ENCODE data around the gene MAP10.

Gene MAP10

GRCh38 chr1:232786845-232787455, 18.3 kb upstream of the MAP10 start:
- H3K4me3 ChIP-seq (ENCODE audit: low read depth, low read length) = no peak overlapping the region
- TF ChIP-seq CTCF (IDR thresholded peaks at IDR 0.05; ENCODE audit: low read depth, low read length, missing control alignments) = no peak
- DNase-seq (ENCODE audit: low read depth) = no peak

- DNase-seq (ENCODE audit: low read depth) = no peak
- TF ChIP-seq CTCF (IDR thresholded peaks at IDR 0.05; ENCODE audit: low read depth, low read length, missing control alignments) = no peak
- no peak overlapping the region for H3K4me3 ChIP-seq (ENCODE audit: low read depth, low read length)
Observed at GRCh38 chr1:232788235-232788872, 16.9 kb upstream of the MAP10 start.

GRCh38 chr1:232789651-232790050, 15.6 kb upstream of the MAP10 start:
- no peak overlapping the region for H3K4me3 ChIP-seq (ENCODE audit: low read depth, low read length)
- no peak for DNase-seq (ENCODE audit: low read depth)
- no peak for TF ChIP-seq CTCF (IDR thresholded peaks at IDR 0.05; ENCODE audit: low read depth, low read length, missing control alignments)

- no peak overlapping the region for H3K4me3 ChIP-seq (ENCODE audit: low read depth, low read length)
- no peak for TF ChIP-seq CTCF (IDR thresholded peaks at IDR 0.05; ENCODE audit: low read depth, low read length, missing control alignments)
- DNase-seq (ENCODE audit: low read depth) = no peak
Observed at GRCh38 chr1:232792949-232793348, 12.3 kb upstream of the MAP10 start.

- TF ChIP-seq CTCF (IDR thresholded peaks at IDR 0.05; ENCODE audit: low read depth, low read length, missing control alignments) = no peak
- no peak for DNase-seq (ENCODE audit: low read depth)
- H3K4me3 ChIP-seq (ENCODE audit: low read depth, low read length) = no peak overlapping the region
Observed at GRCh38 chr1:232793944-232794343, 11.3 kb upstream of the MAP10 start.

- no peak for DNase-seq (ENCODE audit: low read depth)
- no peak overlapping the region for H3K4me3 ChIP-seq (ENCODE audit: low read depth, low read length)
- no peak for TF ChIP-seq CTCF (IDR thresholded peaks at IDR 0.05; ENCODE audit: low read depth, low read length, missing control alignments)
Observed at GRCh38 chr1:232795497-232796053, 9.6 kb upstream of the MAP10 start.
